Fibroblast of lung (primary cell): Measurements from ENCODE around the gene INPP4A. TPM values are rescaled to one million over a fixed set of nuclear protein-coding genes. Genes with fewer than 3 reads are reported as not detected.

Experiments used
- DNase-seq, 2 donors: peaks; one replicate each; pipeline versions ENCODE4 v3.0.0 to v3.0.0-alpha.2; 2010; ENCODE audit warnings: low read depth in 2 of 2
- H2AFZ ChIP-seq: 2 replicates; pipeline ENCODE4 v1.5.1; 2012; ENCODE audit warnings: low read length, control low read depth, inconsistent platforms
- H3K27ac ChIP-seq: 2 replicates; pipeline ENCODE4 v1.5.1; 2011; ENCODE audit warnings: low read length, control low read depth; ENCODE audit not compliant: insufficient read depth
- H3K27me3 ChIP-seq: 2 replicates; pipeline ENCODE4 v1.5.1; 2011; ENCODE audit warnings: mild to moderate bottlenecking, low read length; ENCODE audit not compliant: control insufficient read depth, insufficient read depth
- H3K36me3 ChIP-seq: 2 replicates; pipeline ENCODE4 v1.5.1; 2011; ENCODE audit warnings: low read length; ENCODE audit not compliant: control insufficient read depth, insufficient read depth
- H3K4me1 ChIP-seq: 2 replicates; pipeline ENCODE4 v1.5.1; 2011; ENCODE audit warnings: low read length; ENCODE audit not compliant: control insufficient read depth, insufficient read depth; ENCODE audit errors: extremely low read depth
- H3K4me2 ChIP-seq: 2 replicates; pipeline ENCODE4 v1.5.1; 2011; ENCODE audit warnings: low read length, control low read depth; ENCODE audit not compliant: insufficient read depth; ENCODE audit errors: extremely low read depth
- H3K4me3 ChIP-seq, 4 experiments: fragments of 200-600 bp in 1 of 4; sonication (generic) in 1 of 4; replicated peaks in 1 of 4; 2 replicates each; pipeline ENCODE4 v1.5.1; 2011 to 2016; ENCODE audit warnings: low read length in 4 of 4, low read depth in 3 of 4, mild to moderate bottlenecking in 3 of 4, control low read depth in 2 of 4, inconsistent platforms in 1 of 4, mixed read lengths in 1 of 4; ENCODE audit not compliant: insufficient read depth in 1 of 4; ENCODE audit errors: control extremely low read depth in 1 of 4
- H3K79me2 ChIP-seq: 2 replicates; pipeline ENCODE4 v1.5.1; 2012; ENCODE audit warnings: mild to moderate bottlenecking, low read length, inconsistent platforms; ENCODE audit not compliant: control insufficient read depth, insufficient read depth
- H3K9ac ChIP-seq: 2 replicates; pipeline ENCODE4 v1.5.1; 2011; ENCODE audit warnings: mild to moderate bottlenecking, low read length, control low read depth; ENCODE audit not compliant: insufficient read depth
- H3K9me3 ChIP-seq: 2 replicates; pipeline ENCODE4 v1.5.1; 2012; ENCODE audit warnings: low read depth, low read length; ENCODE audit not compliant: control insufficient read depth, insufficient read depth
- H4K20me1 ChIP-seq: 2 replicates; pipeline ENCODE4 v1.5.1; 2011; ENCODE audit warnings: low read length; ENCODE audit not compliant: control insufficient read depth, insufficient read depth; ENCODE audit errors: extremely low read depth
- EZH2 ChIP-seq: IDR thresholded peaks from 2 replicates; pipeline ENCODE4 v1.5.1; 2012; ENCODE audit warnings: low read length, control low read depth, mild to moderate bottlenecking; ENCODE audit errors: missing control alignments
- polyA plus RNA-seq, 2 donors: library from polyadenylated mRNA; depleted of rRNA in 1 of 2; stranded (reverse) in 1 of 2; unstranded in 1 of 2; fragments of >200 nt; gene quantifications; 2 replicates each; pipeline ENCODE4 v1.2.1, GENCODE V29; 2011 to 2012; ENCODE audit warnings: missing spikeins in 1 of 2
- total RNA-seq: library from RNA; depleted of rRNA; stranded (reverse); fragments of >200 nt; gene quantifications from 2 replicates; pipeline ENCODE4 v1.2.1, GENCODE V29; 2014
- TF ChIP-seq, protein P1 (sequence below), 2 donors: IDR thresholded peaks in 1 of 2; conservative IDR thresholded peaks in 1 of 2; 1 replicate in 1 of 2; 2 replicates in 1 of 2; pipeline ENCODE4 v1.5.1; 2011 to 2012; ENCODE audit warnings: low read length in 2 of 2, control low read depth in 1 of 2, inconsistent platforms in 1 of 2, low read depth in 1 of 2, mild to moderate bottlenecking in 1 of 2

Gene INPP4A
- total and polyA plus RNA-seq, 2 donors (not counting 1 experiment from before 2014, with no cell fraction given) = 10.2 to 26.1 TPM

DNA sequence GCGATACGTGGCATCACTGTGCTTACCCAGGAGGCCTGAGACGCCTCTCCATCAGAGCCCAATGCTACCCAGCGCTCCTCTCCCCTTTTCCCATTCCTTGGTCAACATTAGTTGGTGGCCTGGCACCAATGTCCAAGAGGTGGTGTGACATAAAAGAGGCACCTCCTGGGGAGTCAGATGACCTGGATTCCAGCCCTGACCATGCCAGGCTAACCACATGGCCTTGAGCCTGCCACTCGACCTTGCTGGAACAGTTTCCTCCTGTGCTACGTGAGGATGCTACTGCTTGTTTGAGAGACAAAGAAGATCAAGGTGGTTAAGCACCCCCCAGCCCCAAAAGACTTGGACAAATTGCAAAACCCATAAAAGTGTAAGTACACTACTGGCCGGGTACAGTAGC, 76.6 kb downstream of the INPP4A start:
- no peak for DNase-seq
- H3K9me3 ChIP-seq = no peaks in the 10 kb centered on the region
- no peaks in the 10 kb centered on the region for H3K27me3 ChIP-seq
- H4K20me1 ChIP-seq = no peaks in the 10 kb centered on the region
- H3K27ac ChIP-seq = no peak overlapping the region
- TF ChIP-seq, protein P1, sequence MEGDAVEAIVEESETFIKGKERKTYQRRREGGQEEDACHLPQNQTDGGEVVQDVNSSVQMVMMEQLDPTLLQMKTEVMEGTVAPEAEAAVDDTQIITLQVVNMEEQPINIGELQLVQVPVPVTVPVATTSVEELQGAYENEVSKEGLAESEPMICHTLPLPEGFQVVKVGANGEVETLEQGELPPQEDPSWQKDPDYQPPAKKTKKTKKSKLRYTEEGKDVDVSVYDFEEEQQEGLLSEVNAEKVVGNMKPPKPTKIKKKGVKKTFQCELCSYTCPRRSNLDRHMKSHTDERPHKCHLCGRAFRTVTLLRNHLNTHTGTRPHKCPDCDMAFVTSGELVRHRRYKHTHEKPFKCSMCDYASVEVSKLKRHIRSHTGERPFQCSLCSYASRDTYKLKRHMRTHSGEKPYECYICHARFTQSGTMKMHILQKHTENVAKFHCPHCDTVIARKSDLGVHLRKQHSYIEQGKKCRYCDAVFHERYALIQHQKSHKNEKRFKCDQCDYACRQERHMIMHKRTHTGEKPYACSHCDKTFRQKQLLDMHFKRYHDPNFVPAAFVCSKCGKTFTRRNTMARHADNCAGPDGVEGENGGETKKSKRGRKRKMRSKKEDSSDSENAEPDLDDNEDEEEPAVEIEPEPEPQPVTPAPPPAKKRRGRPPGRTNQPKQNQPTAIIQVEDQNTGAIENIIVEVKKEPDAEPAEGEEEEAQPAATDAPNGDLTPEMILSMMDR (conservative IDR thresholded peaks at IDR 0.05 in 1 of 2, IDR thresholded peaks at IDR 0.05 in 1 of 2; ENCODE audit: low read depth in 1 of 2, low read length in 2 of 2) = no peak
- TF ChIP-seq EZH2 = no peak
- H3K36me3 ChIP-seq = no peaks in the 10 kb centered on the region
- no peak overlapping the region for H2AFZ ChIP-seq
- H3K4me1 ChIP-seq = peaks cover 7% of the 10 kb centered on the region
- H3K4me3 ChIP-seq = no peak overlapping the region
- H3K79me2 ChIP-seq = no peaks in the 10 kb centered on the region
- H3K4me2 ChIP-seq = no peak overlapping the region
- no peak overlapping the region for H3K9ac ChIP-seq

DNA sequence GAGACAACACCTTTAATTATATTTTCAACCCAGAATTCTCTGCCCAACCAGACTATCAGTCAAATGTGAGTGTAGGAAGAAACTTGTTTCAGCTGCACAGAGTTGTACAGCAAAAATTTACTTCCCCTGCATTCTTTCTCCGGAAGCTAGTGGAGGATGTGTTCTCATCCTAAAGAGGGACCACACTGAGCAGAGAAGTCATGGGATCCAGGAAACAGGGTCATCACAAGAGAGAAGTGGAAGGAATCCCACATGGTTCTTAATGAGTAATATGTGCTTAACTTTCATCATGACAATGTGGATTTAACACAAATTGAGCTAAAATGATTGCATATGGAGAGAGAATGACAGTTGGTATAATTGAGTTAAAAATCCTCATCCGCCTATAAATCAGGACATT, 78.2 kb downstream of the INPP4A start:
- Histone ChIP-seq H3K4me3 (no peak overlapping the region), H2AFZ (no peak overlapping the region), H3K9me3 (no peaks in the 10 kb centered on the region), H3K27ac (no peak overlapping the region), H3K4me1 (no peaks in the 10 kb centered on the region), H3K4me2 (no peak overlapping the region), H4K20me1 (no peaks in the 10 kb centered on the region), H3K79me2 (no peaks in the 10 kb centered on the region), H3K27me3 (no peaks in the 10 kb centered on the region), H3K9ac (no peak overlapping the region), H3K36me3 (no peaks in the 10 kb centered on the region)
- TF ChIP-seq, protein P1 (conservative IDR thresholded peaks at IDR 0.05 in 1 of 2, IDR thresholded peaks at IDR 0.05 in 1 of 2; ENCODE audit: low read depth in 1 of 2, low read length in 2 of 2) = no peak
- no peak for TF ChIP-seq EZH2
- DNase-seq = no peak

DNA sequence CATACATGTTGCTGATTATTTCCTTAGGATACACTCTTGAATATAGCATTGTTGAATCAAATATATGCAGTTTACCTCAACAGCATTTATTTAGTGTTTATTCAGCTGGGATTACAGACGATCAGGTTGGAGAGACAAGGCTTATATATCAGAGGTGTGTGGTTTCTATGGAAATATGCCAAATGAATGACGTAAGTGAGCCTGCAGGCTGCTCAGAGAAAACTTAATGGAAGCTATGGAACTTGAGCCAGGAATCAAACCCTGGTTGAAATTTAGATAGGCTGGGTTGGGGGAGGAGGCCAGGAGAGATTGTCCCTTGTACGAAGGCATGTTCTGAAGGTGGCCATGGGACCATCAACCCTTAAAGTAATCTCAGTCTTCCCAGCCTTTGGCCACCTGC, 79.5 kb downstream of the INPP4A start:
- Histone ChIP-seq H3K36me3 (no peaks in the 10 kb centered on the region), H3K9ac (no peak overlapping the region), H3K4me1 (no peaks in the 10 kb centered on the region), H3K4me3 (no peak overlapping the region), H2AFZ (no peak overlapping the region), H3K79me2 (no peaks in the 10 kb centered on the region), H3K27ac (no peak overlapping the region), H3K4me2 (no peak overlapping the region), H3K9me3 (no peaks in the 10 kb centered on the region), H3K27me3 (no peaks in the 10 kb centered on the region), H4K20me1 (no peaks in the 10 kb centered on the region)
- peak in 1 of 2 donors; percentile 82 for DNase-seq
- no peak for TF ChIP-seq EZH2
- TF ChIP-seq, protein P1 (conservative IDR thresholded peaks at IDR 0.05 in 1 of 2, IDR thresholded peaks at IDR 0.05 in 1 of 2; ENCODE audit: low read depth in 1 of 2, low read length in 2 of 2) = no peak
